A673 (cell line): ENCODE data around the gene PVALB. TPM values are rescaled to one million over a fixed set of nuclear protein-coding genes. Genes with fewer than 3 reads are reported as not detected.

Source experiments
- BruUV-seq: library from RNA; stranded (reverse); fragments of 400-500 nt; replicated peaks from 2 replicates; lab custom pipeline; 2021; lab: Mats Ljungman, UMichigan
- CTCF ChIA-PET: fragments of 300-600 bp; sonication (Branson Sonifier 250); formaldehyde crosslinking; loops from one replicate; lab custom pipeline; 2022; ENCODE audit warnings: antibody characterized with exemption; lab: Charles Lee
- POLR2A ChIA-PET: fragments of 300-600 bp; sonication (Branson Sonifier 250); formaldehyde crosslinking; loops from one replicate; lab custom pipeline; 2022; ENCODE audit warnings: antibody characterized with exemption; ENCODE audit not compliant: low non-redundant PET; lab: Charles Lee
- DNase-seq: peaks from one replicate; pipeline ENCODE4 v3.0.0-alpha.2; 2015; ENCODE audit warnings: low spot score
- H3K27ac ChIP-seq: fragments of 200-600 bp; sonication (generic); 2 replicates; pipeline ENCODE4 v1.5.1; 2016; ENCODE audit warnings: mixed run types, low read depth, mild to moderate bottlenecking, mixed read lengths, antibody characterized with exemption, low read length; ENCODE audit not compliant: poor library complexity, severe bottlenecking
- H3K27me3 ChIP-seq: fragments of 200-600 bp; sonication (generic); replicated peaks from 2 replicates; pipeline ENCODE4 v1.6.1; 2017; ENCODE audit warnings: mixed run types, low read depth, mild to moderate bottlenecking, mixed read lengths, antibody characterized with exemption, low read length; ENCODE audit not compliant: insufficient read depth, poor library complexity
- H3K36me3 ChIP-seq: fragments of 200-600 bp; sonication (generic); 2 replicates; pipeline ENCODE4 v1.6.1; 2016; ENCODE audit warnings: mixed run types, mild to moderate bottlenecking, mixed read lengths, antibody characterized with exemption, low read length; ENCODE audit not compliant: insufficient read depth, poor library complexity, severe bottlenecking
- H3K4me1 ChIP-seq: fragments of 200-600 bp; sonication (generic); 2 replicates; pipeline ENCODE4 v1.6.1; 2017; ENCODE audit warnings: mixed run types, mild to moderate bottlenecking, mixed read lengths, antibody characterized with exemption, low read length; ENCODE audit not compliant: insufficient read depth, poor library complexity, severe bottlenecking
- H3K4me3 ChIP-seq: fragments of 200-600 bp; sonication (generic); 2 replicates; pipeline ENCODE4 v1.5.1; 2016; ENCODE audit warnings: low read depth, mixed run types, mild to moderate bottlenecking, mixed read lengths, low read length; ENCODE audit not compliant: poor library complexity, severe bottlenecking
- H3K9me3 ChIP-seq: fragments of 200-600 bp; sonication (generic); 2 replicates; pipeline ENCODE4 v1.6.1; 2016; ENCODE audit warnings: mixed run types, low read depth, mild to moderate bottlenecking, mixed read lengths, antibody characterized with exemption, low read length; ENCODE audit not compliant: poor library complexity, severe bottlenecking
- CTCF ChIP-seq: fragments of 300-800, 200-600 bp; sonication (generic); conservative IDR thresholded peaks from 2 replicates; pipeline ENCODE4 v1.5.1; 2017; ENCODE audit warnings: low read depth, mild to moderate bottlenecking, antibody characterized with exemption, low read length, moderate library complexity, mixed read lengths
- EZH2 ChIP-seq: fragments of 200-600 bp; sonication (generic); IDR thresholded peaks from 2 replicates; pipeline ENCODE4 v1.6.1; 2017; ENCODE audit warnings: borderline replicate concordance, low read depth, mild to moderate bottlenecking, mixed read lengths, antibody characterized with exemption, low read length; ENCODE audit not compliant: poor library complexity, severe bottlenecking
- intact Hi-C: fragments of 100-400 bp; cut with micrococcal nuclease; formaldehyde crosslinking; loops from one replicate; pipeline ENCODE4 v1.10.0; 2022; ENCODE audit not compliant: unreplicated experiment
- total RNA-seq: library from RNA; stranded (reverse); gene quantifications from 2 replicates; pipeline ENCODE4 v1.2.3, GENCODE V29; 2021

PVALB gene
- total RNA-seq, 1 experiment from 2014 or later, result not detected

GRCh38 chr22:36762687-36763260 is 54.1 kb downstream of the PVALB start:
- TF ChIP-seq EZH2, result no peak
- no peak for TF ChIP-seq CTCF
- Histone ChIP-seq H3K4me3 (no peak overlapping the region), H3K27ac (no peak overlapping the region), H3K27me3 (no peaks in the 10 kb centered on the region), H3K9me3 (no peaks in the 10 kb centered on the region), H3K4me1 (no peaks in the 10 kb centered on the region), H3K36me3 (no peaks in the 10 kb centered on the region)
- DNase-seq, result no peak
- BruUV-seq, result no TSS peak
- POLR2A ChIA-PET, result no interaction called here
- intact Hi-C loops, result no loop called here
- CTCF ChIA-PET, result no interaction called here

GRCh38 chr22:36761553-36762240 is 55.1 kb downstream of the PVALB start:
- Histone ChIP-seq H3K4me1 (no peaks in the 10 kb centered on the region), H3K36me3 (no peaks in the 10 kb centered on the region), H3K27ac (no peak overlapping the region), H3K27me3 (peaks cover under 1% of the 10 kb centered on the region), H3K9me3 (no peaks in the 10 kb centered on the region), H3K4me3 (no peak overlapping the region)
- CTCF ChIA-PET, result no interaction called here
- DNase-seq, result no peak
- intact Hi-C loops, result no loop called here
- no TSS peak for BruUV-seq
- TF ChIP-seq CTCF (no peak), EZH2 (no peak)
- POLR2A ChIA-PET, result no interaction called here

GRCh38 chr22:36760786-36761185 is 56.0 kb downstream of the PVALB start:
- Histone ChIP-seq H3K4me1 (no peaks in the 10 kb centered on the region), H3K4me3 (no peak overlapping the region), H3K27ac (no peak overlapping the region), H3K9me3 (no peaks in the 10 kb centered on the region), H3K27me3 (peaks cover 3% of the 10 kb centered on the region), H3K36me3 (no peaks in the 10 kb centered on the region)
- ChIA-PET CTCF (no interaction called here), POLR2A (no interaction called here)
- intact Hi-C loops, result no loop called here
- no peak for TF ChIP-seq CTCF
- no peak for TF ChIP-seq EZH2
- DNase-seq, result no peak
- no TSS peak for BruUV-seq
